Fibroblast of skin of left biceps (primary cell): Measurements from ENCODE around the gene RAP1GAP2.
A peak's percentile ranks its signal among the peaks of the same experiment; 100 is the strongest.
"Not testable (repeated sequence)": the region's sequence is repeated elsewhere in the genome, so short reads cannot be mapped to it uniquely, and the experiment has no call there.

ENCODE experiments used
- DNase-seq, 2 experiments: peaks; one replicate each; pipeline ENCODE4 v3.0.0-alpha.2; 2013; ENCODE audit warnings: low read depth in 2 of 2

The RAP1GAP2 gene

DNA sequence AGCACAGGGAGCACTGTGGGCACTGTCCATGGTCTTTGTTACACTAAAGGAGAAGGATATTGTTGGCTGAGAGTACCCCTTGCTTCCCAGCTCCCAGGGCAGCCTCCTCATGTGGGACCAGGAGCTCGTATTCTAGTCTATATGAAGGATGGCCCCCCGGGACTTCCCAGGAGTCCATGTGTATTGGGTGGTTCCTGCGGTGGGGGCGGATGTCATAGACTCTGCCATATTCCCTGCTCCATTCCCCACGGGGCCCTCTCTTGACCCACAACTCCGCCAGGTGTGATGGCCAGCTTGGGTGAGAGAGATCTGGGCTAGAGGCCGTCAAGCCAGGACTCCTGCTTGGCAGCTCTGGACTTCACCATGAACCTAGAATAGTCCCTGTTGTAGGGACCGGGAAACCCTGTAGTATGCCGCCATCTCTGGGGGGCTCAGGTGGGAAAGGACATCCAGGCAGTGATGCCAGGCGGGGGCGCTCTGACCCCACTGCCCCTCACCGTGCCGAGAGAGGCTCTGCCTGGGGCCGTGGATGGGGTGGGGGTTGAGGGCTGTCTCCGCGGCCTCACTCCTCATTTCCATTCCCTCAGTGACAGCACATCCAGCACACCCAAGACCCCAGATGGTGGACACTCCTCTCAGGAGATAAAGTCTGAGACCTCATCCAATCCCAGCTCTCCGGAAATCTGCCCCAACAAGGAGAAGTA lies 229.3 kb downstream of the RAP1GAP2 start:
- DNase-seq = no peak

DNA sequence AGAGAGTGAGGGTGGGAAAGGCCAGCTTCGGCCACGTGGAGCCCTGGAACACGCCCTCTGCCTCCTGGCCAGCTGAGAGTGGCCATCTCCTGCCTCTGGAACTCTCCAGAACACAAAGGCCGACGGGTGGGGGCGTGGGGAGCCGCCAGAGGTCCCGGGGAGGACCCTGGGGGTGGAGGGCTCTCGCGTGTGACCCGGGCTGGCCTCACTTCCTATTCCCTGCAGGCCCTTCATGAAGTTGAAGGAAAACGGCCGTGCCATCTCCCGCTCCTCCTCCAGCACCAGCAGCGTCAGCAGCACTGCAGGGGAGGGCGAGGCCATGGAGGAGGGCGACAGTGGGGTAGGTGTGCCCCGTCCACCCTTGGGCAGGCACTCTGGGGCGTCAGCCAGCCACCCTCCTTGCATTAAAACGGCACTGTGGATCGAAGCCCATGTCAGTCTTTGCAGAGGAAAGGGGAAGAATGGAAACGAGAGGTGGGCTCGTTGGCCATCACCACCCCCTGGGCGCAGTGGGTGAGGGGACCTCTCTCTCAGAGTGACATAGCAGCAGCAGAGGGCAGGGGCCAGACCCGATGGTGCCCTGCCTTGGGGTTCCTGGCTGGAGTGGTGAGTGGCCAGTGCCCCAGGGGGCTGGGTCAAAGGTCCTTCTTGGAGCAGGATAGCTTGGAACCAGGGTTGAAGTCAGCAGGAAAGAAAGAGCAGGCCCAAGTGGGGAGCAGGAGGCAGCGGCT lies 230.1 kb downstream of the RAP1GAP2 start:
- DNase-seq = no peak

DNA sequence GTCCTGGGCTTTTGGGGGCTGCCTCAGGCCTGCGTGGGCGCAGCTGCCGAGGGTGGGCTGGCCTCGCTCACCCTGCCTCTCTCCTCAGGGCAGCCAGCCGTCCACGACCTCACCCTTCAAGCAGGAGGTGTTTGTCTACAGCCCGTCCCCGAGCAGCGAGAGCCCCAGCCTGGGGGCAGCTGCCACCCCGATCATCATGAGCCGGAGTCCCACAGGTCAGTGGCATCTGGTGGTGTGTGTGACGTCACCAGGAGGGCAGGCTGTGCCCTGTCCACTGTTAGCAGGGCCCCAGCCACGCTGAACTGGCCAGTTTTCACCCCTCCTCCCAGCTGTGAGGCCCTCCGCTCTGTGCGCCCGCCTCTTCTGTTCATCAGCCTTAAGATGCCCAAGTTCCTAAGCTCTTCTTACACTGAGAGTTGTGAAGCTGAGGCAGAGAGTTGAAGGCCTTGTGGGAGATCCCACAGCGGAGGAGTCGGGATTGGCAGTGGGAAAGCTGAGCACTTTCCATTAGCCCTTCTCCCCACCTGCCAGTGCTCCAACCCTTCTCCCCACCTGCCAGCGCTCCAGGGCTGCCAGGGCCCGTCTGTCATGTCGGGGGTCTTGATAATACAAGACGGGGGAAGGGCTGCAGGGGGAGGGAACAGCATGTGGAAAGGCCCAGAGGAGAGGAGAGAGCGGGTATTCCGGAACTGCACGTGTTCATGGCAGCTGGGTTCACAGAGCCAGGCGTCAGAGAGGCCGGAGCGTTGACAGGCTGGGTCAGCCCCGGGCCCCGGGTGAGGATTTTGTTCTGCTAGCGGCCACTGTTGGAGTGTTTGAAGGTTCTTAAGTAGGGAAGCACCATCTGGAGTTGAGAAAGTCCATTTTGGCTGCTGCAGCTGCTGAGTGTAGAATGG lies 230.9 kb downstream of the RAP1GAP2 start:
- DNase-seq = no peak

DNA sequence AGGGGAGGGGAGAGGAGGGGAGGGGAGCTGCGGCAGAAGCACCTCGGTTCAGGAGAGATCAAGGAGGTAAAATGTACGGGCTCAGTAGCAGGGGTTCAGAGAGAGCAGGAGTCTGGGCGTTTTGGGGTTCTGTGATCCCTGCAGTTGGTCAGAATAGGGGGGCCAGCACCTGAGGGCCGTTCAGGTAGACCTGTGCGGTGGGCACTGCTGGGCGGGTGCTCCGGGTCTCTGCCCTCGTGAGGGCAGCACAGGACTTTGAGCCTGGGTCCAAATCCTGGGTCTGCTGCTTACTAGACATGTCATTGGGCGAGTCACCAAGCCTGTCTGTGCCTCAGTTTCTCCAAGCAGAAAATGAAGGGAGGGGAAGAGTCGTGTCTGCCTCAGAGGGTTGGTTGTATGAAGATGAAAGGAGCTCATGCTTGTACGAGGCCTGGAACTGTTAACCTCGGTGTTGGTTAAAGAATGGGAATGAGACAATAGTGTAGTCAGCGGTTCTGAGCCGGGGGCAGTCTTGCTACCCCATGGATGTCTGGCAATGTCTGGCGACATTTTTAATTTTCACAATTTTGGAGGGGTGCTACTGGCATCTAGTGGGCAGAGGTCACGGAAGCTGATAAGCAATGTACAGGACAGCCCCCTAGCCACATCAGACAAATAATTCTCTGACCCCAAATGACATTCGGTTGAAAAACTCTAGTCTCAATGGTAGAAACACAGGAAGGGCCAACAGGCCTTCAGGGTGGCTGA lies 231.7 kb downstream of the RAP1GAP2 start:
- DNase-seq = no peak

DNA sequence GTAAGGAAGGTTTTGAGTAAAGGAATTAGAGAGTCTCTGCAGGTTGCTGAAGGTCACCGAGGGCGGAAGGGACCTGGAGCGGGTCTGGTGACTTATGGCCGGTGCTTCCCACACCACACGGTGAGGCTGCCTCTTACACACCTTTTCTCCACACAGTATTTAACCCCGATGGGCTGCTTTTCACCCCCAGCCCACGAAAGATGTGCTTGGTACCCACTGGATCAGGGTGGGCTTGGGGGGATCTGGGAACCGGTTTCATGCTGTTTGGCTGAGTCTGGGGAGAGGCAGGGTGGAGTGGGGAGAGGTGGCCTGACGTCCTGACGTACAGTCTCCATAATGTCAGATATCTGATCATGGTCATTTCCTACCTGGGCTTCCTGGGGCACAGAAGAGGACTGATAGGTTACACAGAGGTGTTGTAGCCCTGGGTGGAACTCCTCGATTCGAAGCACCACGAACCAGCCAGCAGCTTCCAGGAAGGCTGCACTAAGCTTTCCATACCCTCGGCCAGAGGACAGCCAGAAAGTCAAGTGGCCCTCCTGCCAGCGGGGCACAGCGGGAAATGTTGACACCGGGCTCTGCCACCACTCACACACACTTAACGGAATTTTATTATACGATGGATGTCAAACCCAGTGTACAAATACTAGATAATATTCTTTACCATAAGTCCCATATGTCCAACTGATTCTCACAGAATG lies 233.1 kb downstream of the RAP1GAP2 start:
- no peak for DNase-seq

DNA sequence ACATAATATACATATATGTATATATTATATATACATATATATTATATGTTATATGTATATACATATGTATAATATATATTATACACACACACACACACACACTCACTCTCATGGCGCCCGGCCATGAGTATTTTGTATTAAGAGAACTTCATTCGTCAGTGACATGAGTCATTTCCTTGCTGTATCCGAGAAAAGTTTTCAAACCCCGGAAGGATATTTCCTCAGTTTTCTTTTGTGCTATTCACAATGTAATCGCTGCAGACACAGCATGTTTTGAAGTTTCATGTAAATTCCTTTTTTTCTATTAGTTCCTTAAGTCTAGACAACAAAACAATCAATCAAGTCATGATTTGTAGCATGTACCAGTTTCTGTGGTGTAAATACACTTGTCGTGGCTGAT lies 233.9 kb downstream of the RAP1GAP2 start:
- DNase-seq = peak; percentile 17 to 29

DNA sequence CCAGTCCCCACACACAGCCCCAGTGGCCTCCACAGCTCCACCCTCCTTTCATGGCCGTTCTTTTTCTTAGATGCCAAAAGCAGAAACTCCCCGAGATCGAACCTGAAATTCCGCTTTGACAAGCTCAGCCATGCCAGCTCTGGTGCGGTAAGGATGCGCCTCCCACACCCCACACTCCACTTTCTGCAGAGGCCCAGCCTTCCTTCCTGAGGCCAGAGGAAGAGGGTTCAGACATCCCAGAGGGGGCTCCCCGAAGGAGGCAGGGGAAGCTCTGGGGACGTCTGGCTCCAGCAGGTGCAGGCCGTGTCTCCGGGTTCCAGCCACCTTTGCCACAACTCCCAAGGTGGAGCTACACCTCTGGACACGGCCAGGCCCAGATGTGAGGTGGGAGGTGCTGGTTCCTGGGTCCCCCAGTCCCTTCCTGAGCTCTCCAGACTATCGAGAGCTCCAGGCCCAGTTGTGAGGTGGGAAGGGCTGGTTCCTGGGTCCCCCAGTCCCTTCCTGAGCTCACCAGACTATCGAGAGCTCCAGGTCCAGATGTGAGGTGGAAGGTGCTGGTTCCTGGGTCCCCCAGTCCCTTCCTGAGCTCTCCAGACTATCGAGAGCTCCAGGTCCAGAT lies 234.7 kb downstream of the RAP1GAP2 start:
- DNase-seq = not testable (repeated sequence)

DNA sequence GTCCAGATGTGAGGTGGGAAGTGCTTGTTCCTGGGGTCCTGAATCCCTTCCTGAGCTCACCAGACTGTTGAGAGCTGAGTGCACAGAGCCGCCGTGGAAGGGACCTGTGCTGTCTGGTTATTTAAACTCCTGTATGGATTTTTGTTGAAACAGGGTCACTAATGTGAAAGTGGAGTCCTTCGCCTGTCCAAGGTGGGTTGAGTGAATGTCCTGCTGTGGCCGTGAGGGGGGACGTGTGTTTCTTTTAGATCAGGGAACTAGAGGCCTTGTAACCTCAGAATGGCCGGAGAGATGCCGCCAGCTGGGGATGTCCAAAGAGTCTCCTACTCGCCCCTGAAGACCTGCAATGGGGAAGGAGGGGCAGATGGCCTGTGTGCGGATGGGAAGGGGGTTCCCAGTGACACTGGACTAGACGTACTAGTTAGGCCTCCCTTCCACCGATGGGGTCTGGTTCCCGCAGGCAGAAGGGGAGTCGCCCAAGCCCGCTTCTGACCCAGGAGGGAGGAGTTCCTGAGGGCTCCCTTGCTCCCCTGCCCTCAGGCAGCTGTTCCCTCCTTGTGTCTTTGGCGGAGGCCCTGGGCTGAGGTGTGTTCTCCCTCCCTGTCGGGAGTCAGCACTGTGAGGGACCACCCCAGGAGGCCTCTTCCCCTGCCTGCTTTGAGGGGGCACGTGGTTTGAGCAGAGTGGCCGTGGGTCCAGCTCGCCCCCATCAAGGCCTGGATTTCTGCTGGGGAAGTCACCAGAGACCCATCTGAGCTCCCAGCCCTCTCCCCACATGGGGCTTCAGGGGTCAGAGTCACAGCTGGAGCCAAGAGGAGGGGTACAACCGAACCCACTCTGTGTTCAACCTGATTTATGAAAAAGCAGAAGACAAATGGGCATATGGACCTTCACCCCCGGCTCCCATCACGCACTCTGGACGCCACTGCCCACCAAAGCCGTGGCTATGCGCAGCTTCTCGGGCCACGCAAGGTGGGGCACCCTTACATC lies 236.3 kb downstream of the RAP1GAP2 start:
- no peak for DNase-seq

DNA sequence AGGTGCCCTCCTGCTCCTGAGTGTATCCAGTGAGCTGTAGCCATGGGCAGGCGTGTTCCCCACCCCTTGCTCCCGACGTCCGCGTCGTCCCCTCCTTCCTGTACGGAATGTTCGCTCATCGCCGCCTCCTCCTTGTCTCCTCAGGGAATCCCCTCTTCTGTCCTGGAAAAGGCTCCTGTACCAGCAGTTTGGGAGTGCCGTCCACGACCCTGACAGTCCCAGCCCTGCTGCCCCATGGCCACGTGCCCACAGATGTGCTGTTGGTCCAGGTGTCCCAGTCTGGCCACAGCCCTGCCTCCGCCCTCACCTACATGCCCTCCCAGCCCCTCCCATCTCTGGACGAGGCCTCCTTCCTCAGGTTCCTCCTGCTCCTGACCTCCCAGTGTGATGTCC lies 237.0 kb downstream of the RAP1GAP2 start:
- DNase-seq = no peak

DNA sequence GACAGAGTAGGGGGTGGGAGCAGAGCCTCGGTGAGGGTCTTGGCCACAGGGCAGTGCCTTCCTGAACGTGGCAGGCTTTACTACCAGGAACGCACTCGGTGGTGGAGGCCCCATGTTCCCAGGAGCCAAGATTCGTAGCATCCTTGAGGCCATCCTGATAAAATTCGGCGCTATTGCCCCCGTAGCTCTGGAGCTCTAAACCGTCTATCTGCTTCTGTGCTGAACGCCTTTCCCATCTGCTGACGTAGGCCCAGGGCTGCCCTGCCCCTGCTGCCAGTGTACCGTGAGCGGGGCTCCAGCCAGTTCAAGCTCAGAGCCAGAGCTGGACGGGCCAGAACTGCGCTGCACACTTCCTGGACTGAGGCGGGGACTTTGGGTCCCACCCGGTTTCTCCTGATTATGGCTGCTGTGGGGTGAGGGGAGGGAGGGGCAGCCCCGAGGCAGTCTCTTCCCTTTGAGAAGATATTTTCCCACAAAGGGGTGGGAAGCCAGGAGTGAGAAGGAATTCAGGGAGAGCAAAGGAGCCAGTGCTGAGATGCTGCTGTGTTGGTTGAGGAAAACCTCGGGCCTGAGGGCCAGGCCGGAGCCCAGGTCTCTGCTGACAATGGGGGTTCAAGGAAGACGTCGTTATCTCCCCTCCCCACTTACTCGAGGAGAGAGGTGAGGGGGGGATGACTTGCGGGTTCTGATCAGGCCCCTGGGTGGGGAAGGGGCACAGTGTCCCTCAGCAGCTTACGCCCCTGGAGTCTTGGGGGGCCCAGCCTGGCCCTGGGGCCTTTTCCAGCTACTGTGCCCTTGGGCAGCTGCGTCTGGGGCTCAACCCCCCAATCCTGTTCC lies 237.7 kb downstream of the RAP1GAP2 start:
- no peak for DNase-seq

DNA sequence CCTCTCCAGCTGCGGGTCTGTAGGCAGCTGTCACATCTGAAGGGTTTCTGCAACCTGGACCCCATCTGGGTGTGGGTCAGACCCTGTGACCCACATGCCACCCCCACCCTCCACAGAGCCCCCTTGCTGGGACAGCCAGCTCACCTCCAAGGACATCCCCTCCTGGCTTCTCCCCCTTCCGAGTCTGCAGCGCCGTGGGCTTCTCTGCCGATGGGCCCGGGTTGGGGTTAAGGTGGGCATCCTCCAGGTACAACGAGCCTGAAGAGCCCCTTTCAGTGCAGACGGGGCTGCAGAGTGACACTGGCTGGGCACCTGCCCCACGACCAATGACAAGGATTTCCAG lies 238.3 kb downstream of the RAP1GAP2 start:
- no peak for DNase-seq

DNA sequence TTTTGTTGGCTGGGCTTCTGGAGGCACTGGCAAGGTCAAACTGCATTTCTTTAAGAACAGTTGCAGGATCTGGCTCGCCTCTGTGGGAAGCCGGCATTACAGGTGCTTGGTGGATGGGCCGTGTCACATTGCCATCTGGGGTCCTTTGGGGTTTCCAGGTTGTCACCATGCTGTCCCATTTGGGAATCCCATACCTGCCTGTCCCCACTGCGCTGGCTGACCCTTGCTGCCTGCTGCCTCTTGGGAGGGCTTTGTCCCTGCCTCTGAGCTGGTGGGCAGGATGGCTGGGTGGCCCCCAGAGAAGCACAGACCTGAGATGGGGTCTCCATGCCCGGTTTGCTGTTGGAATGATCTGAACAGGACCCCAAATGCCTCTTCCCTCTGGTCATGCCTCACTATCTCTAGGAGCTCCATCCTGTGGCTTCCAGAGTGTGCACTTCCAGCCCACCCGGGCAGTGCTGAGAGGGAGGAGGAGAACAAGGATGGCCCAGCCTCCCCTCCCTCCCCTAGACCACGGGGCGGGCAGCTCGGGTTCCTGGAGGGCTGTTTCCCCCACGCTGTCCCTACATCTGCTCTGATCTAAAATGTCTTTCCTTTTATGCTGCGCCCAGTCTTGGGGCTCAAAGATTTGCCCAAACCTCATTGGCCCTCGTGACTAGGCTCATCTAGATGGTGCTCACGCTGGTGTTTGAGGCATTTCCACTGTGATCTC lies 239.2 kb downstream of the RAP1GAP2 start:
- DNase-seq = no peak

DNA sequence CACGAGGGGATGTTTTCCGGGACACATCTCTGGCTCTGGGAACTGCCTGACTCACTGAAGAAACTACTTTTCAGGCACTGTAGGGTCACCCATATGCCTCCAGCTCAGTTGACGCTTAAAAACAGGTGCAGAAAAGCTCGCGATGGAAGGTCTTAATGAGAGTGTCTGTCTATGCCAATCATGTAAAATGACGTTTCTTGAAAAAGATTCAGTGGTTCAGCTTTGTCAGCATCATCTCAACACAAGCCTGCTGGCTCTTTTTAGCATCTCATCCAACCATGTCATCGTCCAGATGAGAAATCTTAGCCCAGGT lies 239.7 kb downstream of the RAP1GAP2 start:
- no peak for DNase-seq

DNA sequence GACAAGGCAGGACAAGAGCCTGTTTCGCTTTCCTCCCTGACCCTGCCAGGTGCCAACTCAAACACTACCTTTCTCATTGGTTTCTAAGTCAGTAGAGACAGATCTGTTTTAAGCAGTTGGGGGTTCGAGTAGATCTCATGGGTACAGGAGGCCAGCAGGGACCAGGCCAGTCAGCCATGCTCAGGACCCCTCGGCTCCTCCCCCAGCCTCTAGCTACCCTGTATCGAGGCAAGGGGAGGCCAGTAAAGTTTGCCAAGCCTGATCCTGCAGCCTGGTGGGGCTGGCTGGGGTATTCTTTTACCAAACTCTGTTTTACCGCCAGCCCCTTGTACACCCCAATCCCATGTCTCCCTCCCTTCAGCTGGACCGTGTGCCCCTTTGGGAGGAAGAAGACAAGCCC lies 240.6 kb downstream of the RAP1GAP2 start:
- DNase-seq = no peak

DNA sequence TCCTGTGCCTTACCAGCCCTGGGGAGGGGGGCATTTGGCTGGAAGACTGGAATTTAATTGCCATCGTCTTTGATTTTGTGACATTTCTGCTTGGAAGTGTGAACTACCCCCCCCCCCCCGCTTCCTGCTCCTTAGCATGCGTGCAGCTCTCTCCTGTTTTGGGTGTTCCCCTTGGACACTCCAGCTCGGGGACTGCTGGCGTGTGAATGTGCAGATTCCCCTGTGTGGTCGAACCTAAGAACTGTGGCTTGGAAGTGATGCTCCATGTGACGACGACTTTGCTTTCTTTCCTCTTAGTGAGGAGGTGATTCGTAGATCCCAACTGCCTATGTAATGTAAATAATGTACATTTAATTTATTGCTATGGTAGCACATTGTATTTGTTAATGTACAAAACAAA lies 241.0 kb downstream of the RAP1GAP2 start:
- DNase-seq = no peak

DNA sequence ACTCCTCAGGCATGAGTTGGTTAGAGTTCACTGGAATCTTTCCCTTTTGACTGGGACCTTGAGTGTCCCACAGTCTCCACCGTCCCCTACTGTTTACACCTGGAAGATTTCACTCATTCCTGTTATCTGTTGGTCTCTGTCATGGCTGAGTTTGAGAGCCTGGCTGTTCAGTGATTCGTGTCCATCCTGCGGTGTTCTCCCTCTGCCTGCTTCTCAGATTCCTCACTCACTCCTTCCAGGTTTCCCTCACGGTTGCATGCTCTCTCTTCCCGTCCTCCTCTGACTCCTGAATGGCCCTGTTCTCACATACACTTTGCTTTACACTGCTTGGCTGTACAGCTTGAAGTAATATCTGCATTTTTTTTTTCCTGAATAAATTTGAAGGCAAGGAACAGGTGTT lies 242.7 kb downstream of the RAP1GAP2 start:
- no peak for DNase-seq

DNA sequence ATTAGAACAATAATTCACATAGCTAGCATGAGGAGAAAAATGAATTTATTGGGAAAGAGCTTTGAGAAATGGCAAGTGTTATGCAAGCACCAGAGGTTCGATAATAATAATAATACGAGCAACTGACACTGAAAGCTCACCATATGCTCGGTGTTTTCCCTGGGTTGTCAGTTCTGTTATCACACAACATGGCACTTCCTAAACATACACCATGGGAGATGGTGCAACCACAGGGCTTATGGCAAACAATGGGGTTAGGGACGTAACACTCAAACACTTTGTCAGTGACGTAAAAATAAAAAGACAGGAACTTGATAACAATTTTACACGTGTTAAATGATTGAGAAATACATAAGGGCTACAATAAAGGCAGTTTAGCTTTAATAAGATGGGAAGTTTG lies 243.5 kb downstream of the RAP1GAP2 start:
- DNase-seq = no peak

DNA sequence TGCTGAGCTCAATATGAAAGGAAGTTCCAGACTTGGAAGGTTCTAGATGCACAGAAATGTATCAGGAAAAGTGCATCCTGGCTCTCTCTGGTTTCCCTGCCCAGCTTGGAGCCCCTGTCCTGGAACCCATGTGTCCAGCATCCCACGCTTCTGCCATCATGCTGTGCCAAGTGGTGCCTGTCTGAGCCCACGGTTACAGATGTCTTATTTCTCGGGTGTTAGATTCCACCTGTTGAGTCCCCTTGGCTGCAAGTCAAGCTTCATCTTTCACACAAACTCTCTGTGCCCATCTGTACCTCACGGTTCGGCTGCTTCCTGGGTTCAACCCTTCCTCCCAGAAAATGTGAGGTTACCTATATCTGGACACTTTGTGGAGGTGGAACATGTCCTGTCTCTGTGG lies 244.6 kb downstream of the RAP1GAP2 start:
- no peak for DNase-seq
